SJCRH30 (cell line): Measurements from ENCODE around the gene MATCAP1. TPM values are rescaled to one million over a fixed set of nuclear protein-coding genes. Genes with fewer than 3 reads are reported as not detected.

Experiments
- DNase-seq, 2 experiments: peaks; one replicate each; pipeline ENCODE4 v3.0.0-alpha.2; 2015 to 2020
- H3K27ac ChIP-seq: fragments of 250-450 bp; sonication (Bioruptor Pico); 2 replicates; pipeline ENCODE4 v1.5.1; 2020; ENCODE audit warnings: mild to moderate bottlenecking, moderate library complexity
- H3K27me3 ChIP-seq: fragments of 250-450 bp; sonication (Bioruptor Pico); 2 replicates; pipeline ENCODE4 v1.5.1; 2020; ENCODE audit warnings: mild to moderate bottlenecking, moderate library complexity
- H3K36me3 ChIP-seq: fragments of 250-450 bp; sonication (Bioruptor Pico); 2 replicates; pipeline ENCODE4 v1.5.1; 2020; ENCODE audit warnings: mild to moderate bottlenecking, moderate library complexity
- H3K4me1 ChIP-seq: fragments of 250-450 bp; sonication (Bioruptor Pico); 2 replicates; pipeline ENCODE4 v1.5.1; 2020; ENCODE audit warnings: mild to moderate bottlenecking, moderate library complexity
- H3K4me3 ChIP-seq: fragments of 250-450 bp; sonication (Bioruptor Pico); 2 replicates; pipeline ENCODE4 v1.5.1; 2020; ENCODE audit warnings: mild to moderate bottlenecking, moderate library complexity
- H3K9me3 ChIP-seq: fragments of 250-450 bp; sonication (Bioruptor Pico); replicated peaks from 2 replicates; pipeline ENCODE4 v1.5.1; 2020; ENCODE audit warnings: mild to moderate bottlenecking, moderate library complexity
- total RNA-seq: library from RNA; depleted of rRNA; stranded (reverse); fragments of >200 nt; shearing (Covaris generic); gene quantifications from 2 replicates; pipeline ENCODE4 v1.2.3, GENCODE V29; 2014

Gene MATCAP1
- total RNA-seq, 1 experiment from 2014 or later = 23.8 TPM

- DNase-seq = no peak
- Histone ChIP-seq H3K27ac (no peak overlapping the region), H3K4me3 (no peak overlapping the region), H3K4me1 (peaks cover 5% of the 10 kb centered on the region; the same call in 1 of the 2 replicates), H3K36me3 (no peaks in the 10 kb centered on the region), H3K27me3 (no peaks in the 10 kb centered on the region), H3K9me3 (no peaks in the 10 kb centered on the region)
These were observed 29.6 kb upstream of the MATCAP1 start for GRCh38 chr16:67213197-67214019.

GRCh38 chr16:67212766-67213165 lies 29.0 kb upstream of the MATCAP1 start:
- H3K4me1 ChIP-seq = peaks cover 5% of the 10 kb centered on the region; the same call in 1 of the 2 replicates
- H3K27me3 ChIP-seq = no peaks in the 10 kb centered on the region
- no peak overlapping the region for H3K4me3 ChIP-seq
- no peak overlapping the region for H3K27ac ChIP-seq
- DNase-seq = no peak
- H3K9me3 ChIP-seq = no peaks in the 10 kb centered on the region
- no peaks in the 10 kb centered on the region for H3K36me3 ChIP-seq

- Histone ChIP-seq H3K27ac (no peak overlapping the region), H3K4me3 (no peak overlapping the region)
- no peak for DNase-seq
These were observed 27.9 kb upstream of the MATCAP1 start for GRCh38 chr16:67211674-67212073.

GRCh38 chr16:67210069-67210937 lies 26.5 kb upstream of the MATCAP1 start:
- peaks cover 5% of the 10 kb centered on the region; the same call in 1 of the 2 replicates for H3K4me1 ChIP-seq
- DNase-seq = peak; percentile 51 to 57
- 0 out of 2 replicates have a peak, but pooled peaks cover 3% of the 10 kb centered on the region for H3K36me3 ChIP-seq
- H3K9me3 ChIP-seq = no peaks in the 10 kb centered on the region
- no peak overlapping the region for H3K4me3 ChIP-seq
- no peaks in the 10 kb centered on the region for H3K27me3 ChIP-seq
- H3K27ac ChIP-seq = no peak overlapping the region

More at GRCh38 chr16:67211674-67212073, 27.9 kb upstream of the MATCAP1 start:
- Histone ChIP-seq H3K36me3 (no peaks in the 10 kb centered on the region), H3K27me3 (no peaks in the 10 kb centered on the region), H3K4me1 (peaks cover 5% of the 10 kb centered on the region; the same call in 1 of the 2 replicates), H3K9me3 (no peaks in the 10 kb centered on the region)

GRCh38 chr16:67209565-67209964 lies 25.8 kb upstream of the MATCAP1 start:
- no peak overlapping the region for H3K27ac ChIP-seq
- no peak for DNase-seq
- no peak overlapping the region for H3K4me3 ChIP-seq
- peaks cover 5% of the 10 kb centered on the region; the same call in 1 of the 2 replicates for H3K4me1 ChIP-seq
- H3K36me3 ChIP-seq = peaks cover 3% of the 10 kb centered on the region; the same call in 1 of the 2 replicates
- no peaks in the 10 kb centered on the region for H3K27me3 ChIP-seq
- H3K9me3 ChIP-seq = no peaks in the 10 kb centered on the region

- Histone ChIP-seq H3K4me1 (peaks cover 5% of the 10 kb centered on the region; the same call in 1 of the 2 replicates), H3K36me3 (peaks cover 3% of the 10 kb centered on the region; the same call in 1 of the 2 replicates), H3K4me3 (no peak overlapping the region), H3K27ac (no peak overlapping the region), H3K9me3 (no peaks in the 10 kb centered on the region), H3K27me3 (no peaks in the 10 kb centered on the region)
- no peak for DNase-seq
These were observed 24.6 kb upstream of the MATCAP1 start for GRCh38 chr16:67208154-67208896.

- H3K27me3 ChIP-seq = no peaks in the 10 kb centered on the region
- peaks cover 5% of the 10 kb centered on the region; the same call in 1 of the 2 replicates for H3K4me1 ChIP-seq
- H3K36me3 ChIP-seq = peaks cover 3% of the 10 kb centered on the region; the same call in 1 of the 2 replicates
- no peak overlapping the region for H3K4me3 ChIP-seq
- no peak for DNase-seq
- no peaks in the 10 kb centered on the region for H3K9me3 ChIP-seq
- no peak overlapping the region for H3K27ac ChIP-seq
These were observed 23.7 kb upstream of the MATCAP1 start for GRCh38 chr16:67207249-67208091.

GRCh38 chr16:67206838-67207248 lies 23.1 kb upstream of the MATCAP1 start:
- no peak for DNase-seq
- H3K27me3 ChIP-seq = no peaks in the 10 kb centered on the region
- no peak overlapping the region for H3K4me3 ChIP-seq
- no peaks in the 10 kb centered on the region for H3K9me3 ChIP-seq
- H3K4me1 ChIP-seq = peaks cover 5% of the 10 kb centered on the region; the same call in 1 of the 2 replicates
- no peak overlapping the region for H3K27ac ChIP-seq
- peaks cover 8% of the 10 kb centered on the region; the same call in 1 of the 2 replicates for H3K36me3 ChIP-seq

- peaks cover 13% of the 10 kb centered on the region for H3K36me3 ChIP-seq
These were observed 22.5 kb upstream of the MATCAP1 start for GRCh38 chr16:67206129-67206837.

GRCh38 chr16:67204076-67204475 lies 20.3 kb upstream of the MATCAP1 start:
- DNase-seq = no peak
- H3K4me3 ChIP-seq = no peak overlapping the region
- no peaks in the 10 kb centered on the region for H3K27me3 ChIP-seq
- peaks cover 24% of the 10 kb centered on the region for H3K36me3 ChIP-seq
- no peaks in the 10 kb centered on the region for H3K9me3 ChIP-seq
- no peaks in the 10 kb centered on the region for H3K4me1 ChIP-seq
- H3K27ac ChIP-seq = no peak overlapping the region

More at GRCh38 chr16:67206129-67206837, 22.5 kb upstream of the MATCAP1 start:
- peaks cover 5% of the 10 kb centered on the region; the same call in 1 of the 2 replicates for H3K4me1 ChIP-seq
- no peak for DNase-seq
- no peak overlapping the region for H3K4me3 ChIP-seq
- no peaks in the 10 kb centered on the region for H3K27me3 ChIP-seq
- no peaks in the 10 kb centered on the region for H3K9me3 ChIP-seq
- no peak overlapping the region for H3K27ac ChIP-seq

GRCh38 chr16:67202956-67203493 lies 19.3 kb upstream of the MATCAP1 start:
- H3K27me3 ChIP-seq = no peaks in the 10 kb centered on the region
- no peaks in the 10 kb centered on the region for H3K4me1 ChIP-seq
- no peak for DNase-seq
- no peak overlapping the region for H3K27ac ChIP-seq
- peaks cover 32% of the 10 kb centered on the region for H3K36me3 ChIP-seq
- H3K4me3 ChIP-seq = no peak overlapping the region
- no peaks in the 10 kb centered on the region for H3K9me3 ChIP-seq

- Histone ChIP-seq H3K36me3 (peaks cover 38% of the 10 kb centered on the region), H3K4me1 (no peaks in the 10 kb centered on the region)
These were observed 18.7 kb upstream of the MATCAP1 start for GRCh38 chr16:67202426-67202825.

More at GRCh38 chr16:67202426-67202825, 18.7 kb upstream of the MATCAP1 start:
- Histone ChIP-seq H3K9me3 (no peaks in the 10 kb centered on the region), H3K27ac (no peak overlapping the region), H3K27me3 (no peaks in the 10 kb centered on the region), H3K4me3 (no peak overlapping the region)
- no peak for DNase-seq
